Measurements from ENCODE around the gene SLF1.

DNA sequence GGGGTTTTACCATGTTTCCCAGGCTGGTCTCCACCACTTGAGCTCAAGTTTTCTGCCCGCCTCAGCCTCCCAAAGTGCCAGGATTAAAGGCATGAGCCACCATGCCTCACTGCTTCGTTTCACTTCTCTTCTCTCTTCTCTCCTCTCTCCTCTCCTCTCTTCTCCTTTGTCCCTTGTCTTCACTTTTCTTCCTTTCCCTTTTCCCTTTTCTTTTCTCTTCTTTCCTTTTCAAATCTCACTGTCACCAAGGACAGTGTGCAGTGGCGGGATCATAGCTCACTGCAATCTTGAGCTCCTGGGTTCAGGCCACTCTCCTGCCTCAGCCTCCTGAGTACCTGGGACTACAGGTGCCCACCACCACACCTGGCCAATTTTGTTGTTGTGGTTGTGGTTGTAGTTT, 49.5 kb downstream of the SLF1 start:
- TF ChIP-seq, protein P1, sequence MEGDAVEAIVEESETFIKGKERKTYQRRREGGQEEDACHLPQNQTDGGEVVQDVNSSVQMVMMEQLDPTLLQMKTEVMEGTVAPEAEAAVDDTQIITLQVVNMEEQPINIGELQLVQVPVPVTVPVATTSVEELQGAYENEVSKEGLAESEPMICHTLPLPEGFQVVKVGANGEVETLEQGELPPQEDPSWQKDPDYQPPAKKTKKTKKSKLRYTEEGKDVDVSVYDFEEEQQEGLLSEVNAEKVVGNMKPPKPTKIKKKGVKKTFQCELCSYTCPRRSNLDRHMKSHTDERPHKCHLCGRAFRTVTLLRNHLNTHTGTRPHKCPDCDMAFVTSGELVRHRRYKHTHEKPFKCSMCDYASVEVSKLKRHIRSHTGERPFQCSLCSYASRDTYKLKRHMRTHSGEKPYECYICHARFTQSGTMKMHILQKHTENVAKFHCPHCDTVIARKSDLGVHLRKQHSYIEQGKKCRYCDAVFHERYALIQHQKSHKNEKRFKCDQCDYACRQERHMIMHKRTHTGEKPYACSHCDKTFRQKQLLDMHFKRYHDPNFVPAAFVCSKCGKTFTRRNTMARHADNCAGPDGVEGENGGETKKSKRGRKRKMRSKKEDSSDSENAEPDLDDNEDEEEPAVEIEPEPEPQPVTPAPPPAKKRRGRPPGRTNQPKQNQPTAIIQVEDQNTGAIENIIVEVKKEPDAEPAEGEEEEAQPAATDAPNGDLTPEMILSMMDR (IDR thresholded peaks at IDR 0.05) = no peak
- TF ChIP-seq EP300 (IDR thresholded peaks at IDR 0.05) = no peak

Measured in ovary (tissue), 3 donors.